Neutrophil (primary cell): ENCODE data around the gene SNAP25.

Source experiments
- H3K27ac ChIP-seq: fragments of 200-600 bp; sonication (generic); 2 replicates; pipeline ENCODE4 v1.5.1; 2016; ENCODE audit warnings: mild to moderate bottlenecking, moderate library complexity
- H3K27me3 ChIP-seq: fragments of 200-600 bp; sonication (generic); 2 replicates; pipeline ENCODE4 v1.6.0; 2016; ENCODE audit warnings: mild to moderate bottlenecking
- H3K36me3 ChIP-seq: fragments of 200-600 bp; sonication (generic); 2 replicates; pipeline ENCODE4 v1.5.1; 2017
- H3K4me1 ChIP-seq, 2 experiments: fragments of 200-600 bp in 1 of 2; sonication (generic) in 1 of 2; 1 replicate in 1 of 2; 2 replicates in 1 of 2; pipeline versions ENCODE4 v1.5.1 to v1.6.1; 2013 to 2016; ENCODE audit warnings: low read depth in 1 of 2, low read length in 1 of 2, mild to moderate bottlenecking in 1 of 2, moderate library complexity in 1 of 2; ENCODE audit not compliant: control insufficient read depth in 1 of 2, insufficient read depth in 1 of 2
- H3K4me3 ChIP-seq, 2 experiments: fragments of 200-600 bp in 1 of 2; sonication (generic) in 1 of 2; 1 replicate in 1 of 2; 2 replicates in 1 of 2; pipeline ENCODE4 v1.5.1; 2013 to 2016; ENCODE audit warnings: low read depth in 1 of 2, low read length in 1 of 2, mild to moderate bottlenecking in 1 of 2, moderate library complexity in 1 of 2
- H3K9me3 ChIP-seq: fragments of 200-600 bp; sonication (generic); 2 replicates; pipeline ENCODE4 v1.5.1; 2016
- TF ChIP-seq, protein P1 (sequence below): fragments of 200-600 bp; sonication (generic); IDR thresholded peaks from 2 replicates; pipeline ENCODE4 v1.5.1; 2016; ENCODE audit warnings: antibody characterized with exemption

SNAP25 gene

DNA sequence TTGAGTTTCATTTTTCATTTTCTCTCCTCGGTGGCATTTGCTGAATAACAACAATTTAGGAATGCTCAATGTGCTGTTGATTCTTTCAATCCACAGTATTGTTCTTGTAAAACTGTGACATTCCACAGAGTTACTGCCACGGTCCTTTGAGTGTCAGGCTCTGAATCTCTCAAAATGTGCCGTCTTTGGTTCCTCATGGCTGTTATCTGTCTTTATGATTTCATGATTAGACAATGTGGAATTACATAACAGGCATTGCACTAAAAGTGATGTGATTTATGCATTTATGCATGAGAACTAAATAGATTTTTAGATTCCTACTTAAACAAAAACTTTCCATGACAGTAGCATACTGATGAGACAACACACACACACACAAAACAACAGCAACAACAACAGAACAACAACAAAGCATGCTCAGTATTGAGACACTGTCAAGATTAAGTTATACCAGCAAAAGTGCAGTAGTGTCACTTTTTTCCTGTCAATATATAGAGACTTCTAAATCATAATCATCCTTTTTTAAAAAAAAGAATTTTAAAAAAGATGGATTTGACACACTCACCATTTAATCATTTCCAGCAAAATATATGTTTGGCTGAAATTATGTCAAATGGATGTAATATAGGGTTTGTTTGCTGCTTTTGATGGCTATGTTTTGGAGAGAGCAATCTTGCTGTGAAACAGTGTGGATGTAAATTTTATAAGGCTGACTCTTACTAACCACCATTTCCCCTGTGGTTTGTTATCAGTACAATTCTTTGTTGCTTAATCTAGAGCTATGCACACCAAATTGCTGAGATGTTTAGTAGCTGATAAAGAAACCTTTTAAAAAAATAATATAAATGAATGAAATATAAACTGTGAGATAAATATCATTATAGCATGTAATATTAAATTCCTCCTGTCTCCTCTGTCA is 88.1 kb downstream of the SNAP25 start:
- no peaks in the 10 kb centered on the region for H3K9me3 ChIP-seq
- no peaks in the 10 kb centered on the region for H3K4me1 ChIP-seq
- peaks cover 25% of the 10 kb centered on the region for H3K27me3 ChIP-seq
- TF ChIP-seq, protein P1, sequence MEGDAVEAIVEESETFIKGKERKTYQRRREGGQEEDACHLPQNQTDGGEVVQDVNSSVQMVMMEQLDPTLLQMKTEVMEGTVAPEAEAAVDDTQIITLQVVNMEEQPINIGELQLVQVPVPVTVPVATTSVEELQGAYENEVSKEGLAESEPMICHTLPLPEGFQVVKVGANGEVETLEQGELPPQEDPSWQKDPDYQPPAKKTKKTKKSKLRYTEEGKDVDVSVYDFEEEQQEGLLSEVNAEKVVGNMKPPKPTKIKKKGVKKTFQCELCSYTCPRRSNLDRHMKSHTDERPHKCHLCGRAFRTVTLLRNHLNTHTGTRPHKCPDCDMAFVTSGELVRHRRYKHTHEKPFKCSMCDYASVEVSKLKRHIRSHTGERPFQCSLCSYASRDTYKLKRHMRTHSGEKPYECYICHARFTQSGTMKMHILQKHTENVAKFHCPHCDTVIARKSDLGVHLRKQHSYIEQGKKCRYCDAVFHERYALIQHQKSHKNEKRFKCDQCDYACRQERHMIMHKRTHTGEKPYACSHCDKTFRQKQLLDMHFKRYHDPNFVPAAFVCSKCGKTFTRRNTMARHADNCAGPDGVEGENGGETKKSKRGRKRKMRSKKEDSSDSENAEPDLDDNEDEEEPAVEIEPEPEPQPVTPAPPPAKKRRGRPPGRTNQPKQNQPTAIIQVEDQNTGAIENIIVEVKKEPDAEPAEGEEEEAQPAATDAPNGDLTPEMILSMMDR: no peak
- no peaks in the 10 kb centered on the region for H3K36me3 ChIP-seq
- H3K27ac ChIP-seq: no peak overlapping the region
- H3K4me3 ChIP-seq: no peak overlapping the region

- Histone ChIP-seq H3K9me3 (no peaks in the 10 kb centered on the region), H3K27ac (no peak overlapping the region), H3K27me3 (peaks cover 25% of the 10 kb centered on the region), H3K4me1 (no peaks in the 10 kb centered on the region), H3K4me3 (no peak overlapping the region), H3K36me3 (no peaks in the 10 kb centered on the region)
- TF ChIP-seq, protein P1: no peak
Measured at GRCh38 chr20:10307359-10307735, 88.7 kb downstream of the SNAP25 start.

DNA sequence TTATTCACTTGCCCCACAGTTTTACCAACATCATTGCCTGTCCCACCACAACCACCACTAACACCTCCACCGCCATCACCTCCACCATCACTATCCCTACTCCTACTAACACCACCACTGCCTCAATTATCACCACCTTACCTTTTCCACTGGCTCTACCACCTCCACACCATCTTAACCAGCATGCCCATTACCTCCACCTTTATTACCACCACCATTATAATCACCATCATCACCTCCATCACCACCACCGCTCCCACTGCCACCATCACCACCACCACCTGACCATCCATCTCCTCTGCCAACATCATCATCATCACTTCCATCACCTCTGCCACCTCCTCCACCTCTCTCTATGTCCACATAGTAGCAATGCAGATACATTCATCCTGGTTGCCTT is 90.0 kb downstream of the SNAP25 start:
- no peak overlapping the region for H3K27ac ChIP-seq
- H3K4me3 ChIP-seq: no peak overlapping the region
- TF ChIP-seq, protein P1: no peak
- H3K9me3 ChIP-seq: no peaks in the 10 kb centered on the region
- peaks cover 22% of the 10 kb centered on the region for H3K27me3 ChIP-seq
- H3K4me1 ChIP-seq: no peaks in the 10 kb centered on the region
- H3K36me3 ChIP-seq: no peaks in the 10 kb centered on the region

DNA sequence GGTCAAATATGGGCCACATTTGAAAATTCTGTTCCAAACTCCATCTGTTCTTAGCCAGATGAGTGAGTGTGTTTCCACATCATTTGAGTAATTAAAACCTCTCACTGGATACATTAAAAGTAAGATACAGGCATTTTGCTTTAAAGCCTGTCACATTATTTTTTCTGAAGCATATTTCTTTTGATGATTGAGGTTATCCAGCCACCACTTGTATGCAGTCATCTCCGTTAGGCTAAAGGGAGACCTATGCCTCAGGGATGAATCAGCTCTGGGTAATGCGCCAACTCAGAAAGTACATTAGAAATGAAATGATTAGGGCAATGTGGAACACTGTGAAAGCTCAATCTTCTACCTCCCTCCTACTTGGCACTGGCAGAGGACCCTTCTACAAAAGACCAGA is 90.7 kb downstream of the SNAP25 start:
- TF ChIP-seq, protein P1: no peak
- Histone ChIP-seq H3K36me3 (no peaks in the 10 kb centered on the region), H3K27me3 (peaks cover 18% of the 10 kb centered on the region), H3K4me1 (no peaks in the 10 kb centered on the region), H3K4me3 (no peak overlapping the region), H3K9me3 (no peaks in the 10 kb centered on the region), H3K27ac (no peak overlapping the region)

GRCh38 chr20:10312111-10312510 is 93.5 kb downstream of the SNAP25 start:
- Histone ChIP-seq H3K9me3 (no peaks in the 10 kb centered on the region), H3K27ac (no peak overlapping the region), H3K4me3 (no peak overlapping the region), H3K4me1 (peaks cover under 1 to 4% of the 10 kb centered on the region in 2 experiments), H3K36me3 (no peaks in the 10 kb centered on the region), H3K27me3 (peaks cover 10% of the 10 kb centered on the region)
- TF ChIP-seq, protein P1: no peak
